Activated gamma-delta T cell treated with anti-CD3 and anti-CD28 coated beads, Interleukin-2, amount 50 U/mL, for 16 hours (primary cell): ENCODE measurements around the gene DAZAP1.

ENCODE experiments used
- DNase-seq: peaks from one replicate; pipeline ENCODE4 v3.0.0-alpha.2; 2020; ENCODE audit warnings: low read depth

Gene DAZAP1

GRCh38 chr19:1407528-1408299 lies at the start of gene DAZAP1:
Gene DAZAP1, plus strand, starts transcription at chr19:1407586. Its CDS starts 188 bp downstream, at chr19:1407774.
- peak; percentile 38 for DNase-seq

- no peak for DNase-seq
These were observed 47.1 kb upstream of the DAZAP1 start for GRCh38 chr19:1360126-1360817.

GRCh38 chr19:1360818-1361461 lies 46.4 kb upstream of the DAZAP1 start:
- no peak for DNase-seq

DNA sequence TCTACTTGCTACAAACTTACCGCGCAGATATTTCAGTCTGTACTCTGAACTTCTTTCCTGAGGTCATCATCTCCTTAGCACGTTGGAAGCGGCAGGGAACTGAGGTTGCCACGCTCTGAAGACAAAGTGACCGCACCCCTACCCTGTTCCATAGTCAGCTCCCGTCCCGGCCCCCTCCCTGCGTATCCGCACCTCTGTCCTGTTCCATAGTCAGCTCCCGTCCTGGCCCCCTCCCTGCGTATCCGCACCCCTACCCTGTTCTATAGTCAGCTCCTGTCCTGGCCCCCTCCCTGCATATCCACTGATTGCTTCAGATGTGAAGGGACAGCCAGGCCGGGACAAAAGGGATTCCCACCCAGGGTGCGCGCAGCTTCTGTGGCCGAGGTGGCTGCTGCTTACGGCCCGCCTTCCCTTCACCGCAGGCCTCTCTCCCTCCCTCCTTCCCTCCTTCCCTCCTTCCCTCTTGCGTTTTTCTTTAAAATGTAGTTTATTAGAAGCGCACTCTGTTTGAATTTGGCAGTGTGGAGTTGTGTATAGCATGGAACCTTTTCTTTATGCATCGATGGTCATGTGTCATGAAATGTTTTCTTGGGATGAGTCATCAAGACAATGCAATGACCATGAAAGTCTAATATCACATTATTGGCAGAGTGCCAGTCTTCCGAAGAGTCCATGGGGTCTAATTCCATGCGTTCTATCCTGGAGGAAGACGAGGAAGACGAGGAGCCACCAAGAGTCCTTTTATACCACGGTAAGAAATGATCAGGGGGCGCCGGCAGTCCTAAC lies 45.6 kb upstream of the DAZAP1 start:
- no peak for DNase-seq

DNA sequence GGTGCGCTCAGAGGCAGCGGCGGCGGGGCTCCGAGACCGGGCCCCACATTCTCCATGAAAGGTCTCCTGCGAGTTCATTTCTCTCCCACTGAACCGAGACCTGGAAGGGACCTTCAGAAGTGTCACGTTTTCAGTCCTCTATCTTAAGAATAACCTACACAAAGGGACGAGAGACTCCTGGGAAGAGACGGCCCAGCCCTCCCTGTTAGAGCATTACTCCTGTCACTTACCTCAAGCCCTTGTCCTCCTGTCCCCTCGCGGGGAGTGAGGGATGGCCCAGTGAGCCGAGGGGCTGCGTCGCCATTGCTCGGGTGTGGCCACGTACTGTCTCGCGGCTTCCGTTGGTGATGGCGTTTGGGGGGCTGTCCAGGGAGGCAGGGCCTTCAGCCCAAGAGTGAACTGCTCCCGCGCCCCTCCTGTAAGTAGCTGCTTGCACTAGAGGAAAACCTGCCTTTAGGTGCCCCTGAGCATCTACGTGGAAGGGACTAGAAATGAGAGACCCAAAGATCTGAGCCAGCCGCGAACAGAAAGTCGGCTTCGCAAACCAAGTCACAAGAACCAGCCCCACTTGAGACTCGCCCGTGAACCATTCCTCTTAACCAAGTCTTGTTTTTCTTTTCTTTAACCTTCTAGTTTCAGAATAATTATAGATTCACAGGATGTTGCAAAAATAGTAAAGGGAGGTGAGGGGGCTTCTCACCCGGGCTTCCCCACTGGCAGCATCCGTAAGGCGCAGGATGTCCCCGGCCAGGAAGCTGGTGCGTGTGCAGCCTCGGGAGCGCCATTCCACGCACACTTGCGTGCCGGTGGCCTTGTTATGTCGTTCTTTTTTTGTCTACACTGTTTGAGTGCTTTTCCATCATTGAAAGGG lies 44.8 kb upstream of the DAZAP1 start:
- no peak for DNase-seq

DNA sequence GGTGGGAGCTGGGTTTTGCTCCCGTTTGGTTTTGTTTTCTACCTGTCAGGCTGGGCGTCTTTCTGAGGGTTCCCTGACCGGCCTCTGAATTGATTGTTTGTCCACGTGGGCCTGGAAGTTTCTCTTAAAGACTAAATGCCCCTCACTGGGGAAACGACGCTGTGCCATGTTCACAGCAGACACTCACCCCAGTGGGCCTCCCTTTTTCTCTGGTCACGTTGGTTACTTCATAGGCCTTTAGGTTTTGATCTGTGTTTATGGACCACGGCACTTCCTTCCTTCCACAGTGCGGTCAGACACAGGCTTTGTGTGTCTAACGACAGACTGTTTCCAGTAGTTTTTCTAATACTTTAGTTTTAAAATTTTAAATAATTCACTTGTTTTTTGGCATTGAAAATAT lies 43.8 kb upstream of the DAZAP1 start:
- no peak for DNase-seq

DNA sequence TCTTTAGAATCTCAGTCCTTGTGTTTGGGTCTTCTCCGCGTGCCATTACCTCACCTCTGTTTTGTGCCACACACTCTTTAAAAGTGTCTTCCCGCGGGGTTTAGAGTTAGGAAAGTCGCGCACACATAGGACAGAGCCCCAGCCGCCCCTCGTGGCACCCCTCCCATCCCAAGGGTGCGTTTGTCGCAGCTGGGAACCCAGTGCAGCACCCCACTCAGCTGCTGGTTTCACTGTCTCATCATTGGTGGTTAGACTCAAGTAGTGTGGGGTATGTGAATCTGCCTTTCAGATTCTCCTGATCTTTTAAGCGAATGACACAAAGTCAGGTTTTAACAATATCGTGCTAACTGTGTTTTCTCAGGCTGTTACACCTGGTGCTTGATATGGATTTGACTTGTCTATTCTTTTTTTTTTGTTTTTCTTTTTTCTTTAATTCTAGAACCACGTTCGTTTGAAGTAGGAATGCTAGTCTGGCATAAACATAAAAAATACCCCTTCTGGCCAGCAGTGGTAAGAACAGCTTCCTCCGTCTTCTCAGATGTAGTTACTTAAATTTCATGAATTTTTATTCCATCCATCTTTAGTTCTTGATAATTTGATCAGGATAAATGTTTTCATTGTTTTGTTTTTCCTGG lies 43.2 kb upstream of the DAZAP1 start:
- no peak for DNase-seq

GRCh38 chr19:1365319-1366269 lies 41.8 kb upstream of the DAZAP1 start:
- DNase-seq = no peak

GRCh38 chr19:1366296-1366695 lies 41.1 kb upstream of the DAZAP1 start:
- no peak for DNase-seq

GRCh38 chr19:1366899-1367870 lies 40.2 kb upstream of the DAZAP1 start:
- no peak for DNase-seq

DNA sequence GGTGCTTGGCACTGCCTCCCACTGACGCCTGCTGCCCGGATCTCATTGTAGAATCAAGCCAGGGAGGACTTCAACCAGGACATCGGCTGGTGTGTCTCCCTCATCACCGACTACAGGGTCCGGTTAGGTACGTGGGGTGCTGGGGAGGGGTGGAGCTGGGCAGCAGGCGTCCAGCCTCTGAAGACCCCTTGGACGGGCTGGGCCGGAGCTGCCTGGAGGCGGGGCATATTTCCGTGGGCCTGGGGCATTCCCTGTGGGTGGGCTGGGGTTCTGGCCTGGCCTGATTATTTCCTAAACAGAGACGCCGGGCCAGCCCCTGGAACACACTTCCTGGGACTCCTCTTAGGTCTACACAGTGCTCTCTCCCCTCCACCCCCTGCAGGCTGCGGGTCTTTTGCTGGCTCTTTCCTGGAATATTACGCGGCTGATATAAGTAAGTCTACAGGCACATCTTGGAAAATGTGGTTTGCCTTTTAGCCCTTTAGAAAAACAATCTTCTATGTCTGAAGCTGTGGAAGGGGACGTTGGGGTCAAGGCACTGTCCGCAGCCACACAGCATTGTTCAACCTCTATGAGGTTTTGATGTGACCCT lies 38.1 kb upstream of the DAZAP1 start:
- DNase-seq = no peak

DNA sequence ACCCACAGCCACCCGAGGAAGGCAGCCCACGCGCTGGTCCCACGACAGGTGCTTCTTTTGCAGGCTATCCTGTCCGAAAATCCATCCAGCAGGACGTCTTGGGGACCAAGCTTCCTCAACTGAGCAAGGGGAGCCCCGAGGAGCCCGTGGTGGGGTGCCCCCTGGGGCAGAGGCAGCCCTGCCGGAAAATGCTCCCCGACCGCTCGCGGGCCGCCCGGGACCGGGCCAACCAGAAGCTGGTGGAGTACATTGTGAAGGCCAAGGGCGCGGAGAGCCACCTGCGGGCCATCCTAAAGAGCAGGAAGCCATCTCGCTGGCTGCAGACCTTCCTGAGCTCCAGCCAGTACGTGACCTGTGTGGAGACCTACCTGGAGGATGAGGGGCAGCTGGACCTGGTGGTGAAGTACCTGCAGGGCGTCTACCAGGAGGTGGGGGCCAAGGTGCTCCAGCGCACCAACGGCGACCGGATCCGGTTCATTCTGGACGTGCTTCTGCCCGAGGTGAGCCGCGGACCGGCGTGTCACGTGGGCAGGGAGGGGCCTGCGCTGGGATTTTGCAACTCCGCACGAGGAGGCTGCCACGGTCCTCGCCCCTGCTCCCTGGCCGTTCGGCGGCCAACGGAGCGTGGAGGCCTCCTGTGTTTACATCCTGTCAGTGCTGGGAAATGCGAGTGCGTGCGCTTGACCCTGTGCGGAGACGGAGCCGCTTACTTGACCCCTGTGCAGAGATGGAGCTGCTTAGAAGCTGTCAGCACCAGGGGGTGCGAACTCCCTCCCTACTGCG lies 36.6 kb upstream of the DAZAP1 start:
- DNase-seq = no peak

DNA sequence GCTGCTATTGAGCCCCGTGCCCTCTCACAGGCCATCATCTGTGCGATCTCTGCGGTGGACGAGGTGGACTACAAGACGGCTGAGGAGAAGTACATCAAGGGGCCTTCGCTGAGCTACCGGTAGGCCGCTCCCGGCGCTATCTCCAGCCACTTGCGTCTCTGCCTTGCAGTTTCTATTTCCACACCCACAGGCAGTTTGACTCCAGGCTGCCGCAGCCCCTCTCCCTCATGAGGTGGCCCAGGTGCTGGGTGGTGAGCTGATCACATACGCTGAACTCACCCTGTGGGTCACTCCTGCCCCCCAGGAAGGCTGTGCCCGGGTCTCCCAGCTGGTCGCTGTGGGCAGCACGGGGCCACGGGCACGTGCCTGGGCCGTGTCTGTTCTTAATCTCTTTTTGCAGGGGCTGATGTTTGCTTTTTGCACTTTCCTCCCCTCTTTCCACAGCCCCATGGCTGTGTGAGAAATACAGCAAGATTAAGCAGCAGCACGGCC lies 34.3 kb upstream of the DAZAP1 start:
- no peak for DNase-seq

- no peak for DNase-seq
These were observed 33.7 kb upstream of the DAZAP1 start for GRCh38 chr19:1373534-1374249.

- no peak for DNase-seq
These were observed 33.2 kb upstream of the DAZAP1 start for GRCh38 chr19:1374250-1374577.

GRCh38 chr19:1376415-1376805 lies 31.0 kb upstream of the DAZAP1 start:
- no peak for DNase-seq
